HepG2 (cell line): ENCODE data around the gene RCE1. TPM values are rescaled to one million over a fixed set of nuclear protein-coding genes. Genes with fewer than 3 reads are reported as not detected.
A peak's percentile ranks its signal among the peaks of the same experiment; 100 is the strongest.

Source experiments
- ATAC-seq: fragments of 200-7000 bp; cut with Tn5 transposase; 3 replicates; pipeline ENCODE4 v1.9.1; 2020; ENCODE audit warnings: mild to moderate bottlenecking, moderate library complexity
- BruUV-seq: library from RNA; stranded (reverse); fragments of 400-500 nt; replicated peaks from 2 replicates; lab custom pipeline; 2021; lab: Mats Ljungman, UMichigan
- CTCF ChIA-PET: fragments of 300-600 bp; formaldehyde crosslinking; extraction: SDS; loops from one replicate; lab custom pipeline; 2021; ENCODE audit warnings: low total read pairs, inconsistent platforms, low intra/inter-chr PET ratio; lab: Yijun Ruan, JAX
- POLR2A ChIA-PET: fragments of 350-600 bp; sonication (Branson Sonifier 250); formaldehyde crosslinking; loops from one replicate; lab custom pipeline; 2020; ENCODE audit warnings: antibody characterized with exemption, inconsistent platforms; lab: Yijun Ruan, JAX
- DNase-seq: peaks from one replicate; pipeline ENCODE4 v3.0.0-alpha.2; 2015; ENCODE audit warnings: low spot score
- FAIRE-seq: peaks from 3 replicates; lab custom pipeline; 2011; peaks lifted over from hg19 to GRCh38; lab: Jason Lieb, UNC
- H2AFZ ChIP-seq: one replicate; pipeline ENCODE4 v1.6.1; 2011; ENCODE audit warnings: low read length, inconsistent platforms
- H3K27ac ChIP-seq: fragments of 300-600 bp; 3 replicates; pipeline ENCODE4 v1.8.0; 2011; ENCODE audit warnings: mixed run types, mild to moderate bottlenecking, mixed read lengths, low read length, inconsistent platforms; ENCODE audit not compliant: insufficient read depth; ENCODE audit errors: extremely low read length
- H3K27me3 ChIP-seq, 2 experiments: fragments of 200-600 bp in 1 of 2; 2 replicates in 1 of 2; 3 replicates in 1 of 2; pipeline versions ENCODE4 v1.6.0 to v1.8.0; 2011; ENCODE audit warnings: low read length in 2 of 2, mild to moderate bottlenecking in 2 of 2, moderate library complexity in 2 of 2, inconsistent platforms in 1 of 2; ENCODE audit not compliant: insufficient read depth in 2 of 2, control insufficient read depth in 1 of 2
- H3K36me3 ChIP-seq, 2 experiments: fragments of 200-600 bp in 1 of 2; replicated peaks in 1 of 2; 2 replicates in 1 of 2; 3 replicates in 1 of 2; pipeline versions ENCODE4 v1.5.1 to v1.8.0; 2011; ENCODE audit warnings: low read length in 2 of 2, inconsistent platforms in 1 of 2; ENCODE audit not compliant: insufficient read depth in 2 of 2, control insufficient read depth in 1 of 2
- H3K4me1 ChIP-seq: 2 replicates; pipeline ENCODE4 v1.5.1; 2012; ENCODE audit warnings: low read length, inconsistent platforms; ENCODE audit not compliant: insufficient read depth
- H3K4me2 ChIP-seq: 2 replicates; pipeline ENCODE4 v1.6.0; 2011; ENCODE audit warnings: low read depth, low read length, inconsistent platforms
- H3K4me3 ChIP-seq, 3 experiments: fragments of 200-600 bp in 1 of 3; sonication (generic), shearing (Covaris generic) in 1 of 3; replicated peaks in 1 of 3; 2 replicates each; pipeline ENCODE4 v1.5.1; 2011 to 2016; ENCODE audit warnings: low read length in 3 of 3, inconsistent platforms in 2 of 3, low read depth in 2 of 3, mild to moderate bottlenecking in 2 of 3, control low read depth in 1 of 3, mixed read lengths in 1 of 3; ENCODE audit not compliant: insufficient read depth in 1 of 3
- H3K79me2 ChIP-seq: one replicate; pipeline ENCODE4 v1.6.1; 2011; ENCODE audit warnings: low read length, inconsistent platforms; ENCODE audit not compliant: insufficient read depth
- H3K9ac ChIP-seq: 2 replicates; pipeline ENCODE4 v1.6.0; 2011; ENCODE audit warnings: mild to moderate bottlenecking, low read depth, low read length, inconsistent platforms; ENCODE audit not compliant: insufficient read depth
- H3K9me3 ChIP-seq: 2 replicates; pipeline ENCODE4 v1.5.1; 2012; ENCODE audit warnings: mild to moderate bottlenecking, low read length
- H4K20me1 ChIP-seq: 2 replicates; pipeline ENCODE4 v1.6.0; 2011; ENCODE audit warnings: inconsistent platforms, mild to moderate bottlenecking, low read length, moderate library complexity; ENCODE audit not compliant: insufficient read depth
- ARNT ChIP-seq: fragments of 450-650 bp; IDR thresholded peaks from 2 replicates; pipeline ENCODE4 v1.6.1; 2017
- ATF1 ChIP-seq: IDR thresholded peaks from 2 replicates; pipeline ENCODE4 v1.6.1; 2016; ENCODE audit warnings: mild to moderate bottlenecking, control low read depth
- IRX3 ChIP-seq: sonication (generic); formaldehyde crosslinking; IDR thresholded peaks from 2 replicates; pipeline ENCODE4 v1.8.1; 2023; ENCODE audit warnings: mild to moderate bottlenecking, low read depth, missing genetic modification reagents, borderline replicate concordance
- KLF12 ChIP-seq: sonication (generic); formaldehyde crosslinking; IDR thresholded peaks from 2 replicates; pipeline ENCODE4 v1.4.0; 2020; ENCODE audit warnings: missing genetic modification reagents, borderline replicate concordance
- RFX5 ChIP-seq: IDR thresholded peaks from 2 replicates; pipeline ENCODE4 v1.6.1; 2011; ENCODE audit warnings: low read depth, low read length, improper control_type of control experiment
- SP5 ChIP-seq: IDR thresholded peaks from 2 replicates; pipeline ENCODE4 v1.6.1; 2016; ENCODE audit warnings: low read depth, borderline replicate concordance
- ZBTB38 ChIP-seq: sonication (generic); formaldehyde crosslinking; IDR thresholded peaks from 2 replicates; pipeline ENCODE4 v1.5.1; 2020; ENCODE audit warnings: mild to moderate bottlenecking, missing genetic modification reagents
- ZNF207 ChIP-seq: fragments of 450-650 bp; IDR thresholded peaks from 2 replicates; pipeline ENCODE4 v1.6.1; 2016; ENCODE audit warnings: antibody characterized with exemption, borderline replicate concordance
- ZNF3 ChIP-seq: IDR thresholded peaks from 2 replicates; pipeline ENCODE4 v1.7.0; 2017; ENCODE audit warnings: inconsistent platforms
- ZNF484 ChIP-seq: sonication (generic); formaldehyde crosslinking; IDR thresholded peaks from 2 replicates; pipeline ENCODE4 v1.5.1; 2020; ENCODE audit warnings: mild to moderate bottlenecking, low read depth, missing genetic modification reagents, borderline replicate concordance
- ZNF598 ChIP-seq: sonication (generic); formaldehyde crosslinking; IDR thresholded peaks from 2 replicates; pipeline ENCODE4 v1.5.1; 2020; ENCODE audit warnings: mild to moderate bottlenecking, missing genetic modification reagents, borderline replicate concordance
- ZSCAN20 ChIP-seq: sonication (generic); formaldehyde crosslinking; IDR thresholded peaks from 2 replicates; pipeline ENCODE4 v1.4.0; 2020; ENCODE audit warnings: missing genetic modification reagents, mild to moderate bottlenecking, borderline replicate concordance
- WGBS: methylation state at CpG from one replicate; pipeline ENCODE4 v1.1.6; 2017; ENCODE audit warnings: low lambda C conversion rate; 5-methylcytosine and 5-hydroxymethylcytosine counted together
- in situ Hi-C: cut with HindIII; loops from 2 replicates; pipeline ENCODE4 v1.10.0; 2017; ENCODE audit warnings: low pct_unique_long_range_greater_than_20kb; ENCODE audit not compliant: extremely low pct_ligation_motif_present
- intact Hi-C: fragments of 100-400 bp; cut with micrococcal nuclease; formaldehyde crosslinking; loops from one replicate; pipeline ENCODE4 v1.10.0; 2022; ENCODE audit not compliant: unreplicated experiment
- polyA plus RNA-seq, 8 experiments: library from polyadenylated mRNA; depleted of rRNA in 3 of 8; stranded (reverse) in 7 of 8; unstranded in 1 of 8; fragments of >200 nt; fragmentation: Illumina TruSeq in 4 of 8; extraction: Trizol in 4 of 8; gene quantifications; 2 replicates each; pipeline versions ENCODE4 v1.2.1 to v1.2.3, GENCODE V29; 2011 to 2016; ENCODE audit warnings: low read depth in 4 of 8, missing spikeins in 1 of 8, mixed read lengths in 1 of 8; ENCODE audit not compliant: insufficient read depth in 1 of 8
- total RNA-seq, 5 experiments: library from RNA; depleted of rRNA; stranded (reverse); fragments of >200 nt; fragmentation: Illumina TruSeq; extraction: Trizol; gene quantifications; 2 replicates each; pipeline ENCODE4 v1.2.3, GENCODE V29; 2016; ENCODE audit warnings: low read depth in 1 of 5
- TF ChIP-seq, protein P1 (sequence below): sonication (generic); formaldehyde crosslinking; IDR thresholded peaks from 2 replicates; pipeline ENCODE4 v1.5.0; 2020; ENCODE audit warnings: mild to moderate bottlenecking, missing genetic modification reagents, moderate library complexity
- TF ChIP-seq, protein P2 (sequence below): sonication (generic); formaldehyde crosslinking; IDR thresholded peaks from 2 replicates; pipeline ENCODE4 v1.4.0; 2020; ENCODE audit warnings: mild to moderate bottlenecking, missing genetic modification reagents
- TF ChIP-seq, protein P3 (sequence below): sonication (generic); formaldehyde crosslinking; IDR thresholded peaks from 2 replicates; pipeline ENCODE4 v1.4.0; 2020; ENCODE audit warnings: missing genetic modification reagents, borderline replicate concordance
- TF ChIP-seq, protein P4 (sequence below): sonication (generic); formaldehyde crosslinking; IDR thresholded peaks from 2 replicates; pipeline ENCODE4 v1.5.0; 2020; ENCODE audit warnings: mild to moderate bottlenecking, missing genetic modification reagents

The RCE1 gene
- total and polyA plus RNA-seq, 2 of the 13 experiments (the other 11 are each of a cell fraction or from before 2014, with no cell fraction given), result 22.2 to 22.4 TPM

DNA sequence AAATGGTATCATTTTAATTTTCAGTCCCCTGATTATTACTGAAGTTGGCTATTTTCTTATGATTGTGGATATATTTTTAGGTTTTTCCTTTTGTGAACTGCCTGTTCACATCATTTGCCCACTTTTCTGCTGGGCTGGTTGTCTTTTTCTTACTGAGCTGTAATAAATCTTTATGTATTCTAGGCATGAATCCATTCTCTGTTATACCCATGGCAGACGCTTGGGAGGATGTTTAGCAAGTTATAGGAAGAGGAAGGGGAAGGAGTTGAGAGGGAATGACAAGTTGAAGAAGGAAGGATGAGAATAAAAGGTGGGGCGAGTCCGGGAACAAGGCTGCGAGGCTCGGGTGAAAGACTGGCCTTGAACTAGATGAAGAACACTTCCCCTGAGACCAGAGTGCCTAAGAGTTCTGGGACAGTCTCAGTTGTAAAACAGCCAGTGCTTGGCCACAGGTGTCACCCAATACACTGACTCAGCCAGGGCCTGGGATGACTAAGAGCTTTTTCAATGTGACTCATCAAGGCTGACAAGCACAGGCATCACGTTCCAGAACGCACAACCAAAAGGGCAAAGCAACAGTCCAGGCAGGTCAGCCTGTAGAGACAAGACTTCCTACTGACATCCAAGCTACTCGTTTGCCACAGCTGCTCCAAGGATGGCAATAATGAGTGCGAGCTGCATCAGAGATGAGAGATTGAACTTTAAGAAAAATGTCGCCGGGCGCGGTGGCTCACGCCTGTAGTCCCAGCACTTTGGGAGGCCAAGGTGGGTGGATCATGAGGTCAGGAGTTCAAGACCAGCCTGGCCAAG lies 48.8 kb downstream of the RCE1 start:
- CTCF ChIA-PET, result no interaction called here
- in situ Hi-C loops, result no loop called here
- peaks cover 33% of the 10 kb centered on the region for H3K79me2 ChIP-seq
- H3K27ac ChIP-seq, result peak overlapping the region; percentile 22
- DNase-seq (peak; percentile 88), FAIRE-seq (peak; percentile 61), ATAC-seq (peak; percentile 89)
- POLR2A ChIA-PET, result interaction anchor here (1.0 to 2.7 kb wide), 3 partner anchors 10 to 49 kb away, joined by 4 to 18 read pairs (median 7); partner anchors contain the start of gene RCE1
- peaks cover 0 to 19% of the 10 kb centered on the region in 2 experiments; a peak in 2 of 5 replicates for H3K36me3 ChIP-seq
- H3K4me1 ChIP-seq, result peaks cover 37% of the 10 kb centered on the region
- H3K27me3 ChIP-seq, result no peaks in the 10 kb centered on the region
- no peaks in the 10 kb centered on the region for H3K9me3 ChIP-seq
- intact Hi-C loops, result no loop called here
- no peak overlapping the region for H3K9ac ChIP-seq
- H3K4me2 ChIP-seq, result no peak overlapping the region
- WGBS, result 67% methylated on average over 14 of the region's 14 CpGs
- no TSS peak for BruUV-seq
- H4K20me1 ChIP-seq, result no peaks in the 10 kb centered on the region
- H3K4me3 ChIP-seq, result no peak overlapping the region
- no peak overlapping the region for H2AFZ ChIP-seq
- no peak for TF ChIP-seq ZNF484 (CRISPR knock-in tag)
- TF ChIP-seq, protein P1, sequence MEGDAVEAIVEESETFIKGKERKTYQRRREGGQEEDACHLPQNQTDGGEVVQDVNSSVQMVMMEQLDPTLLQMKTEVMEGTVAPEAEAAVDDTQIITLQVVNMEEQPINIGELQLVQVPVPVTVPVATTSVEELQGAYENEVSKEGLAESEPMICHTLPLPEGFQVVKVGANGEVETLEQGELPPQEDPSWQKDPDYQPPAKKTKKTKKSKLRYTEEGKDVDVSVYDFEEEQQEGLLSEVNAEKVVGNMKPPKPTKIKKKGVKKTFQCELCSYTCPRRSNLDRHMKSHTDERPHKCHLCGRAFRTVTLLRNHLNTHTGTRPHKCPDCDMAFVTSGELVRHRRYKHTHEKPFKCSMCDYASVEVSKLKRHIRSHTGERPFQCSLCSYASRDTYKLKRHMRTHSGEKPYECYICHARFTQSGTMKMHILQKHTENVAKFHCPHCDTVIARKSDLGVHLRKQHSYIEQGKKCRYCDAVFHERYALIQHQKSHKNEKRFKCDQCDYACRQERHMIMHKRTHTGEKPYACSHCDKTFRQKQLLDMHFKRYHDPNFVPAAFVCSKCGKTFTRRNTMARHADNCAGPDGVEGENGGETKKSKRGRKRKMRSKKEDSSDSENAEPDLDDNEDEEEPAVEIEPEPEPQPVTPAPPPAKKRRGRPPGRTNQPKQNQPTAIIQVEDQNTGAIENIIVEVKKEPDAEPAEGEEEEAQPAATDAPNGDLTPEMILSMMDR (CRISPR knock-in tag), result peak; percentile 52
- TF ChIP-seq IRX3 (CRISPR knock-in tag), result no peak
- TF ChIP-seq ZNF598 (CRISPR knock-in tag), result no peak
- TF ChIP-seq SP5 (CRISPR knock-in tag), result peak; percentile 12; the same call in 1 of the 2 replicates
- TF ChIP-seq ZNF207, result no peak
- no peak for TF ChIP-seq ZNF3 (CRISPR knock-in tag)
- TF ChIP-seq, protein P2, sequence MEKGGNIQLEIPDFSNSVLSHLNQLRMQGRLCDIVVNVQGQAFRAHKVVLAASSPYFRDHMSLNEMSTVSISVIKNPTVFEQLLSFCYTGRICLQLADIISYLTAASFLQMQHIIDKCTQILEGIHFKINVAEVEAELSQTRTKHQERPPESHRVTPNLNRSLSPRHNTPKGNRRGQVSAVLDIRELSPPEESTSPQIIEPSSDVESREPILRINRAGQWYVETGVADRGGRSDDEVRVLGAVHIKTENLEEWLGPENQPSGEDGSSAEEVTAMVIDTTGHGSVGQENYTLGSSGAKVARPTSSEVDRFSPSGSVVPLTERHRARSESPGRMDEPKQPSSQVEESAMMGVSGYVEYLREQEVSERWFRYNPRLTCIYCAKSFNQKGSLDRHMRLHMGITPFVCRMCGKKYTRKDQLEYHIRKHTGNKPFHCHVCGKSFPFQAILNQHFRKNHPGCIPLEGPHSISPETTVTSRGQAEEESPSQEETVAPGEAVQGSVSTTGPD (CRISPR knock-in tag), result no peak
- TF ChIP-seq ARNT, result no peak
- TF ChIP-seq, protein P3, sequence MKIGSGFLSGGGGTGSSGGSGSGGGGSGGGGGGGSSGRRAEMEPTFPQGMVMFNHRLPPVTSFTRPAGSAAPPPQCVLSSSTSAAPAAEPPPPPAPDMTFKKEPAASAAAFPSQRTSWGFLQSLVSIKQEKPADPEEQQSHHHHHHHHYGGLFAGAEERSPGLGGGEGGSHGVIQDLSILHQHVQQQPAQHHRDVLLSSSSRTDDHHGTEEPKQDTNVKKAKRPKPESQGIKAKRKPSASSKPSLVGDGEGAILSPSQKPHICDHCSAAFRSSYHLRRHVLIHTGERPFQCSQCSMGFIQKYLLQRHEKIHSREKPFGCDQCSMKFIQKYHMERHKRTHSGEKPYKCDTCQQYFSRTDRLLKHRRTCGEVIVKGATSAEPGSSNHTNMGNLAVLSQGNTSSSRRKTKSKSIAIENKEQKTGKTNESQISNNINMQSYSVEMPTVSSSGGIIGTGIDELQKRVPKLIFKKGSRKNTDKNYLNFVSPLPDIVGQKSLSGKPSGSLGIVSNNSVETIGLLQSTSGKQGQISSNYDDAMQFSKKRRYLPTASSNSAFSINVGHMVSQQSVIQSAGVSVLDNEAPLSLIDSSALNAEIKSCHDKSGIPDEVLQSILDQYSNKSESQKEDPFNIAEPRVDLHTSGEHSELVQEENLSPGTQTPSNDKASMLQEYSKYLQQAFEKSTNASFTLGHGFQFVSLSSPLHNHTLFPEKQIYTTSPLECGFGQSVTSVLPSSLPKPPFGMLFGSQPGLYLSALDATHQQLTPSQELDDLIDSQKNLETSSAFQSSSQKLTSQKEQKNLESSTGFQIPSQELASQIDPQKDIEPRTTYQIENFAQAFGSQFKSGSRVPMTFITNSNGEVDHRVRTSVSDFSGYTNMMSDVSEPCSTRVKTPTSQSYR, result no peak
- peak; percentile 76 for TF ChIP-seq ZBTB38
- TF ChIP-seq KLF12 (CRISPR knock-in tag), result no peak
- TF ChIP-seq ATF1 (CRISPR knock-in tag), result no peak
- no peak for TF ChIP-seq RFX5
- TF ChIP-seq ZSCAN20 (CRISPR knock-in tag), result no peak
- TF ChIP-seq, protein P4, sequence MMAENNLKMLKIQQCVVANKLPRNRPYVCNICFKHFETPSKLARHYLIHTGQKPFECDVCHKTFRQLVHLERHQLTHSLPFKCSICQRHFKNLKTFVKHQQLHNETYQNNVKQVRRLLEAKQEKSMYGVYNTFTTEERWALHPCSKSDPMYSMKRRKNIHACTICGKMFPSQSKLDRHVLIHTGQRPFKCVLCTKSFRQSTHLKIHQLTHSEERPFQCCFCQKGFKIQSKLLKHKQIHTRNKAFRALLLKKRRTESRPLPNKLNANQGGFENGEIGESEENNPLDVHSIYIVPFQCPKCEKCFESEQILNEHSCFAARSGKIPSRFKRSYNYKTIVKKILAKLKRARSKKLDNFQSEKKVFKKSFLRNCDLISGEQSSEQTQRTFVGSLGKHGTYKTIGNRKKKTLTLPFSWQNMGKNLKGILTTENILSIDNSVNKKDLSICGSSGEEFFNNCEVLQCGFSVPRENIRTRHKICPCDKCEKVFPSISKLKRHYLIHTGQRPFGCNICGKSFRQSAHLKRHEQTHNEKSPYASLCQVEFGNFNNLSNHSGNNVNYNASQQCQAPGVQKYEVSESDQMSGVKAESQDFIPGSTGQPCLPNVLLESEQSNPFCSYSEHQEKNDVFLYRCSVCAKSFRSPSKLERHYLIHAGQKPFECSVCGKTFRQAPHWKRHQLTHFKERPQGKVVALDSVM (CRISPR knock-in tag), result no peak
